Keratinocyte (primary cell): ENCODE results near the gene TFG.

ENCODE experiments used
- EZH2 ChIP-seq: IDR thresholded peaks from one replicate; pipeline ENCODE4 v1.6.1; 2012; ENCODE audit warnings: inconsistent platforms, mild to moderate bottlenecking, low read length, moderate library complexity
- TF ChIP-seq, protein P1 (sequence below), 3 experiments: IDR thresholded peaks in 1 of 3; conservative IDR thresholded peaks in 1 of 3; optimal IDR thresholded peaks in 1 of 3; 2 replicates in 2 of 3; 3 replicates in 1 of 3; pipeline versions ENCODE3 to v1.5.1; 2011; ENCODE audit warnings: low read length in 3 of 3, mild to moderate bottlenecking in 3 of 3, moderate library complexity in 2 of 3, control low read depth in 1 of 3, inconsistent platforms in 1 of 3; ENCODE audit not compliant: insufficient read depth in 2 of 3; ENCODE audit errors: extremely low read depth in 1 of 3

- TF ChIP-seq, protein P1, sequence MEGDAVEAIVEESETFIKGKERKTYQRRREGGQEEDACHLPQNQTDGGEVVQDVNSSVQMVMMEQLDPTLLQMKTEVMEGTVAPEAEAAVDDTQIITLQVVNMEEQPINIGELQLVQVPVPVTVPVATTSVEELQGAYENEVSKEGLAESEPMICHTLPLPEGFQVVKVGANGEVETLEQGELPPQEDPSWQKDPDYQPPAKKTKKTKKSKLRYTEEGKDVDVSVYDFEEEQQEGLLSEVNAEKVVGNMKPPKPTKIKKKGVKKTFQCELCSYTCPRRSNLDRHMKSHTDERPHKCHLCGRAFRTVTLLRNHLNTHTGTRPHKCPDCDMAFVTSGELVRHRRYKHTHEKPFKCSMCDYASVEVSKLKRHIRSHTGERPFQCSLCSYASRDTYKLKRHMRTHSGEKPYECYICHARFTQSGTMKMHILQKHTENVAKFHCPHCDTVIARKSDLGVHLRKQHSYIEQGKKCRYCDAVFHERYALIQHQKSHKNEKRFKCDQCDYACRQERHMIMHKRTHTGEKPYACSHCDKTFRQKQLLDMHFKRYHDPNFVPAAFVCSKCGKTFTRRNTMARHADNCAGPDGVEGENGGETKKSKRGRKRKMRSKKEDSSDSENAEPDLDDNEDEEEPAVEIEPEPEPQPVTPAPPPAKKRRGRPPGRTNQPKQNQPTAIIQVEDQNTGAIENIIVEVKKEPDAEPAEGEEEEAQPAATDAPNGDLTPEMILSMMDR (optimal IDR thresholded peaks at IDR 0.05 in 1 of 3, IDR thresholded peaks at IDR 0.05 in 1 of 3, conservative IDR thresholded peaks at IDR 0.05 in 1 of 3; ENCODE audit: extremely low read depth in 1 of 3, insufficient read depth in 2 of 3, low read length in 3 of 3), result no peak
- TF ChIP-seq EZH2, result no peak
Observed at GRCh38 chr3:100744671-100745070, 35.4 kb downstream of the TFG start.
